HG02943 (cell line): ENCODE results near the gene TBC1D16.

Experiments used
- ATAC-seq: cut with Tn5 transposase; IDR thresholded peaks from one replicate; pipeline ENCODE4 v1.9.1; 2021; ENCODE audit warnings: mild to moderate bottlenecking, low read depth, moderate library complexity; ENCODE audit not compliant: unreplicated experiment

The TBC1D16 gene, protein sequence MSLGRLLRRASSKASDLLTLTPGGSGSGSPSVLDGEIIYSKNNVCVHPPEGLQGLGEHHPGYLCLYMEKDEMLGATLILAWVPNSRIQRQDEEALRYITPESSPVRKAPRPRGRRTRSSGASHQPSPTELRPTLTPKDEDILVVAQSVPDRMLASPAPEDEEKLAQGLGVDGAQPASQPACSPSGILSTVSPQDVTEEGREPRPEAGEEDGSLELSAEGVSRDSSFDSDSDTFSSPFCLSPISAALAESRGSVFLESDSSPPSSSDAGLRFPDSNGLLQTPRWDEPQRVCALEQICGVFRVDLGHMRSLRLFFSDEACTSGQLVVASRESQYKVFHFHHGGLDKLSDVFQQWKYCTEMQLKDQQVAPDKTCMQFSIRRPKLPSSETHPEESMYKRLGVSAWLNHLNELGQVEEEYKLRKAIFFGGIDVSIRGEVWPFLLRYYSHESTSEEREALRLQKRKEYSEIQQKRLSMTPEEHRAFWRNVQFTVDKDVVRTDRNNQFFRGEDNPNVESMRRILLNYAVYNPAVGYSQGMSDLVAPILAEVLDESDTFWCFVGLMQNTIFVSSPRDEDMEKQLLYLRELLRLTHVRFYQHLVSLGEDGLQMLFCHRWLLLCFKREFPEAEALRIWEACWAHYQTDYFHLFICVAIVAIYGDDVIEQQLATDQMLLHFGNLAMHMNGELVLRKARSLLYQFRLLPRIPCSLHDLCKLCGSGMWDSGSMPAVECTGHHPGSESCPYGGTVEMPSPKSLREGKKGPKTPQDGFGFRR

GRCh38 chr17:80035687-80035936 lies at the start of gene TBC1D16:
Gene TBC1D16, minus strand, starts transcription at chr17:80035872. Its CDS starts 22,325 bp downstream, at chr17:80013547.
- ATAC-seq = no peak

GRCh38 chr17:80084773-80085172 lies 49.1 kb upstream of the TBC1D16 start:
- ATAC-seq = no peak

DNA sequence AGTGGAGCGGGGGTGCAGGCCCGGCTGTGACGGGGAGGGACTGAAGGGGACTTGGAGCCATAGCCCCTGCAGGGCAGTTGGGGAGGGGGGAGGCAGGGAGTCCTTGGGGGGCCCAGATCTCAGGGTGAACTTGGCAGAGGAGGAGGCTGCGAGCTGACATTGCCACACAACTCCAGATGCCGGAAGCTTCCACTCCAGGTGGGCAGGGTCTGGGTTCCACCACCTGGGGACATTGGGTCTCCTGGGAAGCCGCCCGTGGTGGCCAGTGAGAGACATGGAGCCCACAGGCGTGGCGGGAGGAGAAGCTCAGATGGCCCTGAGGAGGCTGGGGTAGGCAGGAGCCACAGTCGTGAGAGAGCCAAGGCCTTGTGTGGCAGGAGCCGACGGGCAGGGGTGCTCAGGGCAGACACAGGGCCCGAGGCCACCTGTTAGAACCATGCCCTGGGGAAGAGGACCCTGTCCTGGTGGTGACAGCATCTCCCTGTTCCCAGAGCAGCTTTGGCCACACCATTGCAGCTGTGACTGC lies 47.5 kb upstream of the TBC1D16 start:
- ATAC-seq = no peak

GRCh38 chr17:80082403-80083135 lies 46.9 kb upstream of the TBC1D16 start:
- ATAC-seq = no peak

DNA sequence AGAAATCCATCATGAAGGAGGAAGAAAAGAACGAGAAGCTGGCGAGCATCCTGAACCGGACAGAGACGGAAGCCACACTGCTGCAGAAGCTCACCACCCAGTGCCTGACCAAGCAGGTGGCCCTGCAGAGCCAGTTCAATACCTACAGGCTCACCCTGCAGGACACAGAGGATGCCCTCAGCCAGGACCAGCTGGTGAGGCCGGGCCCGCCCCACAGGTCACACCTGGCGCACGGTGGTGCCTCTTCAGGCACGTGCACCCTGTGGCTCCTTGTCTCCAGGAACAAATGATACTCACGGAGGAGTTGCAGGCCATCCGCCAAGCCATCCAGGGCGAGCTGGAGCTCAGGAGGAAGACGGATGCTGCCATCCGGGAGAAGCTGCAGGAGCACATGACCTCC lies 45.9 kb upstream of the TBC1D16 start:
- ATAC-seq = no peak

DNA sequence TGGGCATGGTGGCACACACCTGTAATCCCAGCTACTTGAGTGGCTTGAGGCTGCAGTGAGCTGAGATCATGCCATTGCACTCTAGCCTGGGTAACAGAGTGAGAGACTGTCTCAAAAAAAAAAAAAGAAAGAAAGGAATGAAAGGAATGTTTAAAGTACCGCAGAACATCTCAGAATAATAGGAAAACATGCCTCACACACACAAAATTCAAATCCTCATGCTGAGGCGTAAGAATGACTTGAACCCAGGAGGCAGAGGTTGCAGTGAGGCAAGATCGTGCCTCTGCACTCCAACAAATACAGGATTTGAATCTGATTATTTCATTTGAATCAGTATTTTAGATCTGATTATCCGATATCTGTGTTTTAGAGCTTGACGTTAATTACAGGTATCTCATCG lies 44.4 kb upstream of the TBC1D16 start:
- ATAC-seq = no peak

- no peak for ATAC-seq
Observed at GRCh38 chr17:80072410-80072809, 36.7 kb upstream of the TBC1D16 start.

- no peak for ATAC-seq
Observed at GRCh38 chr17:80071116-80071841, 35.6 kb upstream of the TBC1D16 start.

DNA sequence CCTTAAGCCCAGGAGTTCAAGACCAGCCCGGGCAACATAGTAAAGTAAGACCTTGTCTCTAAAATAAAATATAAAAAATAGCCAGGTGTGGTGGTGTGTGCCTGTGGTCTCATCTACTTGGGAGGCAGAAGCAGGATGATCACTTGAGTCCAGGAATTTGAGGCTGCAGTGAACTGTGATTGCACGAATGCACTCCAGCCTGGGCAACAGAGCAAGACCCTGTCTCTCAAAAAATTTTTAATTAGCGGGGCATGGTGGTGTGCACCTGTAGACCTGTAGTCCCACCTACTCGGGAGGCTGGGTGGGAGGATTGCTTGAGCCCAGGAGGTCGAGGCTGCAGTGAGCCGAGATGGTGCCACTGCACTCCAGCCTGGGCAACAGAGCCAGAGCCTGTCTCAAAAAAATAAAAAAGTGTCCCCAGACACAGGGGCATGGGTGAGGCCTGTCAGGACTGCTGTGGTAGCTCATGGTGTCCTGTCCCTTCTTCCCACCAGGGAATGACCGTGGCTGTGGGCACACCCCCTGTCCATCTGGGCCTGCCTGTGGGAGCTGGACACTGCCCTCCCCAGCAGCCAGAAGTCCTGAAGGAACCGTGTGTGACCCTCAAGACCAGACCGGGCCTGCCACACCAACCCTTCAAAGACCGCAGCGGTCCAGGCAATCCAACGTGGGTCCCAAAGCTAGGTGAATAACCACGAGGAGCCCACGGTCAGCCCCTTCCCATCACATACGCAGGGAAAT lies 34.9 kb upstream of the TBC1D16 start:
- ATAC-seq = no peak

DNA sequence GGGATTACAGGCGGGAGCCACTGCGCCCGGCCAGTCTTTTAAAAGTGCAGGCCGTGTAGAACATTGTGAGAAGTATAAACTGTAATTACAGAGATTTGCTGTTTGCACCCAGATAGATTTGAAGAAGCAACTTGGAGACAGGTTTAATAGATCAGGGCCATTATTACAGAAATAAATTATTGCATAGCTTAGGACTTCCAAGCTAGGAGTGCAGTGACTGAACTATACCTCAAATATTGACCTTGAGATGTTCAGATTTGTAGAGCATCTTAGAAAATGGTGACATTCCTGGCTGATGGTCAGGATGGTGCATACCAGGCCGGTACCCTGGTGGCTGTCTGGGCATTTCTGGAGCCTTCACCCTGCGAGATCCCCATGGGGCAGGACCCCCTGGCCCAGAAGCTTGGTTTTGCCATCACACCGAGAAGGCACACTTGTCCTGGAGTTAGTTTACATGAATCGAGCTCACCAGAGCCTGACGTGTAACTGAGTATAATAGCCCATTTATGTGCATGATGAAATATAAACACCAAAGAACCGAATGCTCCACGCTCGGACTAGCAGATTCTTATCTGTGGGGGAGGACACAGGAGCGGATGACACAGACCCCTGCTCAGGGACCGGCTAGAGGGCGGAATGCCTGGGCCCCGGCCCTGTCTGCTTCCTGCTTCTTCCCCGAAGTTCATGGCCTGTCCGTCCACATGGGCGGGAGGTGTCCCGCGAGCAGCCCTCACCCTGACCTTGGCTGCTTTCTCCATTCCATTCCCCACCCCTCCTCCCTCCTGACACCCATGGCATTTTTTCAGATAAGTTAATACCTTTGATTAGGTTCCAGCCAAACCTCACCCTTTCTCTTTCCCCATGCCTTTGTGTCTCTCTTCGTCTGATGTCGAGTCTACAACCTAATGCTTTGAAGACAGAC lies 32.9 kb upstream of the TBC1D16 start:
- no peak for ATAC-seq

DNA sequence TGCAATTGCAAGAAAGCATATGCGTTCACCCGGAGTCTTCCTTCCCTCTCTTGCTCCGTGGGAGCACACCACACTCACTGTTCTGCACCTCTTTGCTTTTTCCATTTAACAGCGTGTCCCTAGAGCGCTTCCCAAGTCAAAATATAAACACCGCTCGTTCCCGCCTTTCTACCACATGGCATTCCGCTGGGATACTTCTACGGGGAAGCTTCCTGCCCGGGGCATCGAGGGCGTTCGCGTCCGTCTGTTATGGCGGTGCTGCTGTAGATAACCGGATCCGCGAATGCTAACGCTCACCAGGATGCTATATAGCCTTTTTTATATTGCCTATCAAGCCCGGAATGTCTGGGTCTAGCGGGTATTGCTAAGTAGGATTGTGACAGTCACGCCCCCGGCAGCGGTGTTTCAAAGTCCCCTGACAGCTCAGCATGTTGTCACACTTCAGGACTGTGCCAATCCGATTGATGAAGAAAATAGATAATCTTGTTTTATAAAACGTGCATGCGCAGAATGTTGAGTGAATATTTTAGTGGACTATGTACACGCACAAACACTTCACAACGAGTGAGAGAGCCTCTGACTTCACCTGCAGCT lies 31.8 kb upstream of the TBC1D16 start:
- ATAC-seq = no peak

DNA sequence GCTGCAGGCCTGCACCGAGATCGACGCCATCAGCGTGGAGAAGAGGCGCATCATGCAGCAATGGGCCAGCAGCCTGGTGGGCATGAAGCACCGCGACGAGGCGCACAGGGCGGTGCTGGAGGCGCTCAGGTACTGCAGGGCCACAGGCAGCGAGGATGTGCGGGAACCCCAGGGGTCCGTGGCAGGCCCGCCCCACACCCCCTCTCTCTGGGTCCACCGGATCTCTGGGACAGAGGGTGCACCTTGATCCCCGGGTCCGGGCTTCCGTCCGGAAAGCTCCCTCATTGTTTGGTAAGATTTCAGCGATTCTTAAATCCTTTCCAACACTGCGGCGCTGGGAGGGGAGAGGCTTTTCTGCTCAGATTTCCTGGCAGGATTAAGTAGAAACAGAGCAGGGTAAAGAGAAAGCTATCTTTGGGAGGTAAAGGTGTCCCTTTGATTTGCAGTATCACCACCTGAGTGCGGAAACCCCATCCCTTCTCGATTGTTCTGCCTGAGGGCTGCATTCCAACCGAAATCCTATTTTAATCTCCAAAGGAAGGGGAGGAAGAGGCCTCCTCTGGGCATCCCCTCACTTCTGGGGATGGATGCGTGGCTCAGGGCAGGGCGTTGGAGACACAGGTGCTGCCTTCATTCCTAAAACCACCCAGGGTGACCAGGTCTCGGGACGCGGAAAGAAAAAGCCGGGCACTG lies 30.0 kb upstream of the TBC1D16 start:
- ATAC-seq = no peak

DNA sequence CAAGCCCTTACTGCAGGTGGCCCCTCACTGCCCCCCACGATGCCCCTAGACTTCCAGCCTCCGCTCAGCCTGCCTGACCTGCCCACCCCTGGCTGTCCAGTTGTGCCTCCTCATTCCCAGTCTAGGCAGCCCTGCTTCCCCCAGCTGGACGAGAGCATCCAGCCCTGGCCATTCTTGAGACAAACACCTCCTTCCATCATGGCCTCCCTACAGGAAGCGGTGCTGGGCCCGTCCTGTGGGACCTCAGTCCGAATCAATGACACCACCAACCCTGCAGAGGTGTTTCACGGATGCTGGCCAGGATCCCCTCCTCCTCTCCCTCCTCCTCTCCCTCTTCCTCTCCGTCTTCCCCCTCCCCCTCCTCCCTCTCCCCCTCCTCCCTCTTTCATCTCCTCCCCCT lies 29.0 kb upstream of the TBC1D16 start:
- ATAC-seq = no peak

GRCh38 chr17:80063830-80064585 lies 28.3 kb upstream of the TBC1D16 start:
- ATAC-seq = no peak

GRCh38 chr17:80061421-80061820 lies 25.7 kb upstream of the TBC1D16 start:
- no peak for ATAC-seq

DNA sequence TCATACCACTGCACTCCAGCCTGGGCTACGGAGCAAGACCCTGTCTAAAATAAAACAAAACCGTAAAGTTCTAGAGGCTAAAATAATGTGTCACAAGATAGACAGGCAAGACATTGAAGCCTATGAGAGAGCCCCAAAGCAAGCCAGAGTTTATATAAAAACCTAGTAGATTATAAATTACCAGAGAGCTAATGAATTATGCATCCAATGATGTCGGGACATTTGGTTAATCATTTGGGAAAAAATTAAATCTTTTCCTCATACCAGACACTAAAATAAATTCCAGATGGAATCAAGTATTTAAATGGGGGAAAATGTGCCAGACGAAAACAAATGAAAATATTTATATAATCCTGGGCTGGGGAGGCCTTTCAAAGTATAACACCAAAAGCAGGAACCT lies 25.0 kb upstream of the TBC1D16 start:
- no peak for ATAC-seq

DNA sequence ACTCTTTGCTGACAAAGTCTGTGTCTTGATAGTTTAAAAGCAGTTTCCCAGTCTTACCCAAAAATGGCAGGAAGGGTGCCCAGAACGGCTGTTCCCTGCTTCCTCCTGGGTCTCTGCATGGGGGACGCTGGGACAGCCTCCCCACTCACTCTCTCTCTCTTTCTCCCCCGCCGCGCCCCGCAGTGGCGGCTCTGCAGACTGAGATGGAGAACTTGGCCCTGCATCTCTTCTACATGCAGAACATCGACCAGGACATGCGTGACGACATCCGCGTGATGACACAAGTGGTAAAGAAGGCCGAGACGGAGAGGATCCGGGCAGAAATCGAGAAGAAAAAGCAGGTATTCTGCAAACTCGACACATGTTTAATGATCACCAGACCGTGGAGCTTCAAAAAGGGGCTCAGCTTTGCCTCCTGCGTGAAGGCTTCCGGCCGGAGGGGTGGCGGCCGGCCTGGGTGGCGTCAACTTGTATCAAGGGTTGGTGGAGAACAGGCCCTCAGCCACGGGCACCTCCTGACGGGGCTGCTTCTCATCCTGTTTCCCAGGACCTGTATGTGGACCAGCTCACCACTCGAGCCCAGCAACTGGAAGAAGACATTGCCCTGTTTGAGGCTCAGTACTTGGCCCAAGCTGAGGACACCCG lies 22.8 kb upstream of the TBC1D16 start:
- no peak for ATAC-seq
